Keratinocyte (primary cell): ENCODE measurements around the gene CES2.

ENCODE experiments used
- EZH2 ChIP-seq: IDR thresholded peaks from one replicate; pipeline ENCODE4 v1.6.1; 2012; ENCODE audit warnings: inconsistent platforms, mild to moderate bottlenecking, low read length, moderate library complexity
- TF ChIP-seq, protein P1 (sequence below), 3 experiments: IDR thresholded peaks in 1 of 3; conservative IDR thresholded peaks in 1 of 3; optimal IDR thresholded peaks in 1 of 3; 2 replicates in 2 of 3; 3 replicates in 1 of 3; pipeline versions ENCODE3 to v1.5.1; 2011; ENCODE audit warnings: low read length in 3 of 3, mild to moderate bottlenecking in 3 of 3, moderate library complexity in 2 of 3, control low read depth in 1 of 3, inconsistent platforms in 1 of 3; ENCODE audit not compliant: insufficient read depth in 2 of 3; ENCODE audit errors: extremely low read depth in 1 of 3

GRCh38 chr16:66979011-66979717 lies 43.8 kb downstream of the CES2 start:
- TF ChIP-seq, protein P1, sequence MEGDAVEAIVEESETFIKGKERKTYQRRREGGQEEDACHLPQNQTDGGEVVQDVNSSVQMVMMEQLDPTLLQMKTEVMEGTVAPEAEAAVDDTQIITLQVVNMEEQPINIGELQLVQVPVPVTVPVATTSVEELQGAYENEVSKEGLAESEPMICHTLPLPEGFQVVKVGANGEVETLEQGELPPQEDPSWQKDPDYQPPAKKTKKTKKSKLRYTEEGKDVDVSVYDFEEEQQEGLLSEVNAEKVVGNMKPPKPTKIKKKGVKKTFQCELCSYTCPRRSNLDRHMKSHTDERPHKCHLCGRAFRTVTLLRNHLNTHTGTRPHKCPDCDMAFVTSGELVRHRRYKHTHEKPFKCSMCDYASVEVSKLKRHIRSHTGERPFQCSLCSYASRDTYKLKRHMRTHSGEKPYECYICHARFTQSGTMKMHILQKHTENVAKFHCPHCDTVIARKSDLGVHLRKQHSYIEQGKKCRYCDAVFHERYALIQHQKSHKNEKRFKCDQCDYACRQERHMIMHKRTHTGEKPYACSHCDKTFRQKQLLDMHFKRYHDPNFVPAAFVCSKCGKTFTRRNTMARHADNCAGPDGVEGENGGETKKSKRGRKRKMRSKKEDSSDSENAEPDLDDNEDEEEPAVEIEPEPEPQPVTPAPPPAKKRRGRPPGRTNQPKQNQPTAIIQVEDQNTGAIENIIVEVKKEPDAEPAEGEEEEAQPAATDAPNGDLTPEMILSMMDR (optimal IDR thresholded peaks at IDR 0.05 in 1 of 3, IDR thresholded peaks at IDR 0.05 in 1 of 3, conservative IDR thresholded peaks at IDR 0.05 in 1 of 3; ENCODE audit: extremely low read depth in 1 of 3, insufficient read depth in 2 of 3, low read length in 3 of 3), result no peak
- TF ChIP-seq EZH2, result no peak
